Body of pancreas (tissue), 4 donors: ENCODE data around the gene ZFAND3. TPM values are rescaled to one million over a fixed set of nuclear protein-coding genes. Genes with fewer than 3 reads are reported as not detected.
A peak's percentile ranks its signal among the peaks of the same experiment; 100 is the strongest.

ENCODE experiments used
- ATAC-seq: fragments of 150-250 bp; one replicate; pipeline ENCODE4 v1.9.1; 2016
- DNase-seq, 4 donors: peaks; one replicate each; pipeline ENCODE4 v3.0.0-alpha.2; 2019
- H3K27ac ChIP-seq, 4 donors: fragments of 200-600 bp; sonication (generic); 1 replicate in 3 of 4; 2 replicates in 1 of 4; pipeline versions ENCODE4 v1.5.1 to v1.6.1; 2016 to 2019; ENCODE audit warnings: mild to moderate bottlenecking in 1 of 4, mixed read lengths in 1 of 4, moderate library complexity in 1 of 4
- H3K27me3 ChIP-seq, 2 donors: fragments of 200-600 bp; sonication (generic); one replicate each; pipeline ENCODE4 v1.6.0; 2016; ENCODE audit warnings: mild to moderate bottlenecking in 1 of 2
- H3K36me3 ChIP-seq, 2 donors: fragments of 200-600 bp; sonication (generic); replicated peaks in 1 of 2; 2 replicates each; pipeline ENCODE4 v1.5.1; 2016; ENCODE audit warnings: low read depth in 2 of 2; ENCODE audit not compliant: insufficient read depth in 1 of 2
- H3K4me1 ChIP-seq: fragments of 200-600 bp; sonication (generic); one replicate; pipeline ENCODE4 v1.6.0; 2016
- H3K4me3 ChIP-seq, 2 donors: fragments of 200-600 bp; sonication (generic); 1 replicate in 1 of 2; 2 replicates in 1 of 2; pipeline ENCODE4 v1.5.1; 2016 to 2019
- H3K9me3 ChIP-seq, 3 donors: fragments of 200-600 bp; sonication (generic); 1 replicate in 2 of 3; 2 replicates in 1 of 3; pipeline ENCODE4 v1.5.1; 2016
- CTCF ChIP-seq, 7 experiments: fragments of 450-650 bp in 4 of 7; fragments of 200-600 bp in 3 of 7; sonication (generic) in 3 of 7; IDR thresholded peaks; one replicate each; pipeline ENCODE4 v1.5.1; 2016 to 2019; ENCODE audit warnings: antibody characterized with exemption in 7 of 7
- POLR2A ChIP-seq, 3 donors: fragments of 450-650 bp; IDR thresholded peaks; one replicate each; pipeline ENCODE4 v1.6.1; 2016; ENCODE audit warnings: antibody characterized with exemption in 3 of 3, mild to moderate bottlenecking in 2 of 3
- WGBS, 2 donors: methylation state at CpG; one replicate each; pipeline ENCODE4 v1.1.5; 2017; 5-methylcytosine and 5-hydroxymethylcytosine counted together
- intact Hi-C: fragments of 100-400 bp; cut with DNase I; formaldehyde crosslinking; loops from one replicate; pipeline ENCODE4 v1.15.1; 2023
- total RNA-seq, 2 donors: library from RNA; depleted of rRNA; stranded (reverse); fragments of >200 nt; gene quantifications; one replicate each; pipeline ENCODE4 v1.1.0, GENCODE V29; 2016

Gene ZFAND3
- total RNA-seq, 2 donors from 2014 or later: 20.8 to 27.0 TPM

- Histone ChIP-seq H3K9me3 (no peaks in the 10 kb centered on the region), H3K36me3 (no peaks in the 10 kb centered on the region), H3K27me3 (no peaks in the 10 kb centered on the region), H3K4me1 (peaks cover 70% of the 10 kb centered on the region), H3K27ac (peak overlapping the region in 1 of 4 donors; percentile 3), H3K4me3 (no peak overlapping the region)
- TF ChIP-seq CTCF (IDR thresholded peaks at IDR 0.05) (no peak), POLR2A (IDR thresholded peaks at IDR 0.05) (no peak)
- no peak for ATAC-seq
- no peak for DNase-seq
- intact Hi-C loops: no loop called here
These were observed 26.4 kb downstream of the ZFAND3 start for GRCh38 chr6:37845930-37846329.

- Histone ChIP-seq H3K36me3 (no peaks in the 10 kb centered on the region), H3K27me3 (no peaks in the 10 kb centered on the region), H3K4me1 (peaks cover 78% of the 10 kb centered on the region), H3K9me3 (no peaks in the 10 kb centered on the region), H3K4me3 (no peak overlapping the region), H3K27ac (no peak overlapping the region)
- intact Hi-C loops: no loop called here
- ATAC-seq (no peak), DNase-seq (no peak)
- TF ChIP-seq POLR2A (IDR thresholded peaks at IDR 0.05) (no peak), CTCF (IDR thresholded peaks at IDR 0.05) (no peak)
- 90 to 91% methylated on average over 3 of the region's 3 CpGs for WGBS, 2 donors
These were observed 28.2 kb downstream of the ZFAND3 start for GRCh38 chr6:37847704-37848103.

- H3K4me3 ChIP-seq: no peak overlapping the region
- no peak for ATAC-seq
- H3K4me1 ChIP-seq: peaks cover 77% of the 10 kb centered on the region
- WGBS, 2 donors: 81 to 83% methylated on average over 4 of the region's 4 CpGs
- TF ChIP-seq CTCF (IDR thresholded peaks at IDR 0.05) (no peak), POLR2A (IDR thresholded peaks at IDR 0.05) (no peak)
- H3K36me3 ChIP-seq: no peaks in the 10 kb centered on the region
- no peaks in the 10 kb centered on the region for H3K9me3 ChIP-seq
- intact Hi-C loops: no loop called here
- H3K27me3 ChIP-seq: no peaks in the 10 kb centered on the region
- DNase-seq: no peak
- H3K27ac ChIP-seq: no peak overlapping the region
These were observed 28.8 kb downstream of the ZFAND3 start for GRCh38 chr6:37848371-37848770.

- Histone ChIP-seq H3K4me1 (peaks cover 58% of the 10 kb centered on the region), H3K4me3 (no peak overlapping the region), H3K27me3 (no peaks in the 10 kb centered on the region), H3K36me3 (no peaks in the 10 kb centered on the region), H3K9me3 (no peaks in the 10 kb centered on the region), H3K27ac (no peak overlapping the region)
- intact Hi-C loops: no loop called here
- no peak for ATAC-seq
- DNase-seq: no peak
- 68 to 76% methylated on average over 4 of the region's 4 CpGs for whole genome bisulfite sequencing, 2 donors
- TF ChIP-seq POLR2A (IDR thresholded peaks at IDR 0.05) (no peak), CTCF (IDR thresholded peaks at IDR 0.05) (no peak)
These were observed 30.7 kb downstream of the ZFAND3 start for GRCh38 chr6:37850260-37850659.

GRCh38 chr6:37850728-37851285, 31.3 kb downstream of the ZFAND3 start:
- no peaks in the 10 kb centered on the region for H3K36me3 ChIP-seq
- 83 to 89% methylated on average over 9 of the region's 9 CpGs for WGBS, 2 donors
- TF ChIP-seq POLR2A (IDR thresholded peaks at IDR 0.05): no peak
- H3K4me1 ChIP-seq: peaks cover 52% of the 10 kb centered on the region
- no peak for DNase-seq
- H3K27ac ChIP-seq: no peak overlapping the region
- no peaks in the 10 kb centered on the region for H3K9me3 ChIP-seq
- intact Hi-C loops: no loop called here
- H3K27me3 ChIP-seq: no peaks in the 10 kb centered on the region
- ATAC-seq: no peak
- H3K4me3 ChIP-seq: no peak overlapping the region
